SHP77 treated with DMSO at 0.1 percent for 48 hours (cell line): ENCODE data around the gene DDX6.

Experiments
- DNase-seq: peaks from one replicate; lab custom pipeline; 2025; lab: John Stamatoyannopoulos, UW

Gene DDX6

DNA sequence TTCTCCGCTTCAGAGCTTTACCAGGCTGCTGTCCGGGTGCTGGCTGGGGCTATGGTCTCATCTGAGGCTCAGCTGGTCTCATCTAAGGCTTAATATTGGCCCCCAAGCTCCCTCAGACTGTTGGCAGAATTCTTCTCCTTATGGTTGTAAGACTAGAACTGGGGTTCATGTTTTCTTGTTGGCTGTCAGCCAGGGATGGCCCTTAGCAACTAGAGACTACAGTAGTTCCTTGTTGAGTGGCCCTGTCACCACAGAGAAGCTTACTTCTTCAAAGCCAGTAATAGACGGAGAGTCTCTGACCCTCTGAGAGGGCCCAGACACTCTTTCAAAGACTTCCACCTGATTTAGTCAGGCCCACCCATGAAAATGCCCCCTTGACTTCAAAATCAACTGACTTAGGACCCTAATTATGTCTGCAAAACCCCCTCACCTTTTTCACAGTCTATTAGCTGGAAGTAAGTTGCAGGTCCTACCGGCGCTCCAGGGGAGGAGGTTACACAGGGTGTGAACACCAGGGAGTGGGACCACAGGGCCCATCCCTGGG lies 87.3 kb downstream of the DDX6 start:
- no peak for DNase-seq

DNA sequence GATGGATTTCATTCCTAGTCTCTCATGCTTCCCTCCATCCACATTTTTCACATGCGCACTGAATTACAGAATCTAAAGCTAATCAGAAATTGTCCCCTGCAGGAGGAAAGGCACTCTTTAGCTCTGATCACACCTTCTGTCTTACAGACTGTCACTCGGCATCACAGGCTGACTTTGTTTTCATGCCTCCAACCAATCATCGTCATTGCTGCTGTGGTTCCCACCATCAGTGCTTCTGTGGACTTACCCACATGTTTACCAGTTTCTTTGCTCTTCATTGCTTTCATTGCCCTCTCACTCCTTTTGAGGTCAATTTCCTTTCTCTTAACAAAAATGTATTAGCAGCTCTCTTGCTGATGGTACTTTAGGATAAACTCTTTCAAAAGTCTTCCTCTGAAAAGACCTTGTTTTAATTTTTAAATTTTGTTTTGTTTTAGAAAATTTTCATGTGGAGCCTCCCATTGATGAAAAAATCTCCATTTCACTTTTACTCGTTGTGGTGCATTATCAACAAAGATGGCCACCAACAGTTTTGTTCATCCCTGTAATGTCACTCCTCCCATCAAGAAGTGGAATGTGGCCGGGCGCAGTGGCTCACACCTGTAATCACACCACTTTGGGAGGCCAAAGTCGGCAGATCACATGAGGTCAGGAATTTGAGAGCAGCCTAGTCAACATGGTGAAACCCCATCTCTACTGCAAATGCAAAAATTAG lies 91.3 kb downstream of the DDX6 start:
- no peak for DNase-seq
